HG03039 (cell line): ENCODE measurements around the gene NFYA.

Source experiments
- ATAC-seq: cut with Tn5 transposase; IDR thresholded peaks from one replicate; pipeline ENCODE4 v1.9.1; 2021; ENCODE audit warnings: mild to moderate bottlenecking, moderate library complexity; ENCODE audit not compliant: unreplicated experiment

Gene NFYA

DNA sequence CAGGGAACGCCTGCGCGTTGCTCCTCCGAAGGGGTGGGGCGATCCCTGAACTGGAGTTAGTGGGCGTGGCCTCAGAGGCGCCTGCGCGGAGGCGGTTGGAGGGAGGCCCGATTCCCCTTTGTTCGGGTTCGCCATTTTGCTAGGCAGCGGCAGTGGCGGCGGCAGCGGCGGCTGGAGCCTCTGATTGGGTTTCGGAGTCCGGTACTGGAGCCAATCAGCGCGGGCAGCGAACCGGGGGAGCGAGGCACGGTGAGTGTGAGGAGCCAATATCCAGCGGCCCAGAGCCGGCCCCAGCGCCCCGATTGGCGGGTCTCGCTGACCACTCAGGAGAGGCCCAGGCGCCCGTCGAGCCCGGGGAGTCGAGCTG, at the start of gene NFYA:
TSS of gene NFYA (plus strand) at position 139 of the 367 bp plus-strand sequence. CDS start 6,116 bp downstream, outside the sequence.
- peak; percentile 59 for ATAC-seq

DNA sequence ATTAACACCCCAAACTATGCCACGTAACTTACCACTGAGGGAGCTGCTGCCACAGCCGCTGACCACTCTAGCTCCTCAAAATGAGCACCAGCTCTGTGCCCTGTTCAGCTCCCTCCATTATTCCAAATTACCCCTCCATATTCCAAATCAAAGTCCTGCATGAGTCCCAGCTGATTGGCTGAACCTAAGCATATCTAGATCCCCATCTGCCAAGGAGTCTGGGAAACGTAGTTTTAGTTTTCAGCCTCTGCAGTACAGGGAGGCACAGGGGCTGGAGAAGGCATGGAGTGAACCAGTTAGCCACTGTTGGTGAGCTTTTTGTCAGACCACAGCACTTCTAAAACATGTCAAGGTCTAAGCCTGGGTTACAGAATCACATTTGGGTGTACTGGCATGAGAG, 49.7 kb upstream of the NFYA start:
- ATAC-seq: no peak

GRCh38 chr6:41025966-41026530, 46.7 kb upstream of the NFYA start:
- no peak for ATAC-seq

GRCh38 chr6:41027241-41027640, 45.5 kb upstream of the NFYA start:
- no peak for ATAC-seq

GRCh38 chr6:41027799-41028560, 44.8 kb upstream of the NFYA start:
- ATAC-seq: peak; percentile 73

DNA sequence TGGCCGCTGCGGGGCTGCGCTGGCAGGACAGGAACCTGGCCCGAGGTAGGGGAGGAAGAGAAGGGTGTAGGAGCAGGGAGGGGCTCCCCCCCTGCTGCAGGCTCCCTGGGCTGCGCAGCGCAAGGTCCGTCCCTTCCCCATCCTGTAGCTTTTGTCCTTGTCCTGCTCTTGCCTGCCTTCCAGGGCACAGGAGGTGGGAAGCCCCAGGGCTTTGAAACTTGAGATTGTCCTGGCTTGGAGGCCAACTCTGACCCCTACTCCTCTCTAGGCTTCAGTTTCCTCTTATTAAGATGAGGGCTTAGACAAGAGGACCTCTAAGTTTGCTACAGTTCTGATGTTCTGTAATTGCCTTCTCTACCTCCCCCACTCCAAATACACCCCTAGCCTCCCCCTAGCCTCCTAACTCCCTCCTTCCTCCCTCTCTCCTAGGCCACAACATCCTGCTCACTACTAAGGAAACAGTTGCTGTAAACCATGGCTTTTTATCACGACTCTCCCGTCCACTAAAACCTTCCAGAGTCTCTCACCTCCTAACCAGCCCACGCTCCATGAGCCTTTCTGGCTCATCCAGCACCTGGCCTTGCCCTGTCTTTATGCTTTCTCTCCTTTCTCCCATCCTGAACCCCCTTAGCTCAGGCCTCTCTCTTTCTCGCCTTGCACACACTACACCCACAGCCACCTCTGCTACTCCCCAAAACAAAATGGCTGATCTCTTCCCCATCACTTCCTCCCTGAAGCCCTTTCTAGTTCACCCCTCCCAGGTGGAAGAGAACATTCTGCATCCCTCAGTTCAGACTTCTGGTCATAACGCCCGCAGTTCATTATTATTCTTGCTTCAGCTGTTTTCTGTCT, 44.0 kb upstream of the NFYA start:
- ATAC-seq: peak; percentile 30

- ATAC-seq: no peak
These were observed 39.9 kb upstream of the NFYA start for GRCh38 chr6:41032830-41033229.

DNA sequence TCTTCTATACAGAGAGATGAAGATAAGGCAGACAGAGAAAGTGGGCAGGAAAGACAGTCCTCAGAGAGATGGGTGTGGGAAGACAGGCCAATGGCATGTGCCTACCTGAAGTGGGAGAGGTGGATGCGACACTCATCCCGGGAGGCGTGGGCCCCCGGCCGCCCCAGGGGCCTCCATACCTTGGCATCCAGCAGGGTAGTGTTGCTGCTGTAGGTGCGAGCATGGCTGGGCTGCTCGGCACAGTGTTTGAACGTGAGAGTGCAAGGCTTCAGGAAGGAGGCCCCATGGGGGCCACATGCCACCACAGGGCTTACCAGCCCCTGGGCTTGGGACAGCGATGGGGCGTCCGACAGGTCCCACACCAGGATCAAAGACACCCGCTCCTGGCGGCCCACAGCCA, 39.0 kb upstream of the NFYA start:
- no peak for ATAC-seq

GRCh38 chr6:41036186-41036585, 36.6 kb upstream of the NFYA start:
- no peak for ATAC-seq

DNA sequence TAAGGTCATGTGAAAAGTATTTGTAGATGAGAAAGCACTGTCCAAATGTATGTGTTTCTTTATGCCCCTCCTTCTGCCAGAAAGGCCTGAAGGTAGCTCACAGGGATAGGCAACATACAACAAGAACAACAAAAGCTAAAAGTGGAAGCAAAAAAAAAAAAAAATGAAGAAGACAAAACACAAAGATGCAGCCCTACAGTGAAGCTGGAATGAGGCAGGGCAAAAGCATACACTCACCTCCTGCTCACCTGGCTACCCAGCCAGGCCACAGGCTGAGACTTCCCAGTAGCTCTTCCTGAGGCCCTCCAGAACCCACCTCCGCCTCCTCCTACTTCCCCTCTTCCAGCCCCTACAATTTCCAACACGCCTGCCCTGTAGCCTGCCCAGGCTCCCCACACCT, 36.2 kb upstream of the NFYA start:
- no peak for ATAC-seq

GRCh38 chr6:41037107-41037900, 35.5 kb upstream of the NFYA start:
- ATAC-seq: no peak

DNA sequence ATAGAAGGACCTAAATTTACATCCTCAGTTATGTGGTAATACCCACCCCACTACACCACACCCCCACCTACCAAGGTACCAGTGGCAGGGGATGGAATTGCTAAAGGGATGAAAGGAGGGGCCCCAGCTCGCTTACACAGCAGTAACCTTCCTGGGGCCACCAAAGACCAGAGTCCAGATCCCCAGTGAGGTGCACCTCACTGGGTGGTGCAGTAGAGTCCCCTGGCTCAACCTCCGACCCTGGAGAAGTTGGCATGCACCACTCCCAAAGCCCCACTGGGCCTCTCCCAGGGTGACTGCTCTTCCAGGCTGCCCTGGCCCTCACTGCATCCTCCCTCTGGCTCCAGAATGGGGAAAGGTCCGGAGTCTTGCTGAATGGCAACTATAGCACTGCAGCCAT, 34.6 kb upstream of the NFYA start:
- ATAC-seq: no peak

GRCh38 chr6:41039060-41039998, 33.4 kb upstream of the NFYA start, which contains the start of gene UNC5CL:
Gene UNC5CL, minus strand, starts transcription at chr6:41039221. Its CDS starts 4,147 bp downstream, at chr6:41035074.
- no peak for ATAC-seq

- ATAC-seq: no peak
These were observed 32.5 kb upstream of the NFYA start for GRCh38 chr6:41040101-41040939.

GRCh38 chr6:41040940-41041536, 31.7 kb upstream of the NFYA start:
- no peak for ATAC-seq

DNA sequence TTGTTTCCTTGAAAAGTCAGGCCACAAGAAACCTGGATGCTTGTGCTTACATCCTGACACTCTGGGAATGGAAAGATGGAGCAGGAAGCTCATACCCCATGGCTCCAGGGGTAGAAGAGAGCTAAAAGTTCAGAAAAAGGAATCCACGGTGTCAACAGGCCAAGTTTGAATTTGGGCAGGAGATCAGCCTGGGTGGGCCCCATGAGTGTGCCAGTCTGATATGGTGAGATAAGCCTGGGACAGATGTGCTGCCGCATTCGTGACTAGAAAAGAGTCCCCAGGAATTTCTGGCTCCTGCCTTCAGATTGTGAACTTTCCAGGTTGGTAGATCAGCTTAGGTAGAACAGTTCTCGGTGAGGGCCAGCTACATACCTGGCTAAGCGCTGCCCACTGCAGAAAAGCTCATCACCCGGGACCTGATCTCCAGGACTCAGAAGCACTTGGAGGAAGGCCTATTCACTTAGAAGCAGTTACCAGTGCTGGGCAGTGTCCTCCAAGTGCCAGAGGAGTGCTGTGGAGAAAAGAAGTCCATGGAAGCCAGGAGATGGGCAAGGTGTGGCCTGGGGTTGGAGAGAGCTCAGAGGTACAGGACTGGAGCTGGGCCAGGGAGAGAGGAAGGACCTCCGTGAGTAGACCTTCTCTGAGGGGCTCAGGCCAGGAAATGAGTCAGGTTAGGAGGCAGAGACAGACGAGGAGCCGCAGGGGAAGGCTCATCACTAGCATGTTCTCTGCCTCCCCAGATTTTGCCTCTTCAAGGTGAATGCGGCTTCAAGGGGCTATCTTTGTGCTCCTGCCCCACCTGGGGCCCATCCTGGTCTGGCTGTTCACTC, 30.3 kb upstream of the NFYA start, which contains the start of gene TSPO2:
TSS of gene TSPO2 (plus strand) at position 242 of the 830 bp plus-strand sequence. CDS start at position 761, 519 bp downstream.
- ATAC-seq: no peak

DNA sequence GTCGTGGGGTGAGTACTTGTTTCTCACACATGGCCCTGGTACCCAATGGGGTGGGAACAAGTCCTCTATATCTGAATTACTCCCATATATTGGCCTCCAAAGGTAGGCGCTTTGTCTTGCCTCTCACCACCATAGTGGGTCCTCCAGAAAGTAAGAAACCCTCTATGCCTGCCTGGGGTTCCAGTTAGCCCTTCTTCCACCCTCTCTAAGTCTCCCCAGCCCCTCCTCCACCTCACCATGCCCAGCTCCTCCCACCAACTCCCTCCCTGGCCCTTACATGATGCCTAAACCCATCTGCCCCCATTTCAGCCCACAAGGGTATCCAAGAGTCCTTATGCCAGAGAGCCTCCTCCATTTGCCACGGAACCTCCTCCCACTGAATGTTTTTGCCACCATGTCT, 29.6 kb upstream of the NFYA start:
- no peak for ATAC-seq
